ENCODE measurements around the gene SLX9.

SLX9 gene

GRCh38 chr21:44917446-44918106 is 22.3 kb upstream of the SLX9 start:
- no peaks in the 10 kb centered on the region for H3K9me3 ChIP-seq (ENCODE audit: control insufficient read depth, insufficient read depth, low read length)
- no peaks in the 10 kb centered on the region for H3K27me3 ChIP-seq (ENCODE audit: control insufficient read depth, insufficient read depth, low read length)
- peaks cover 2% of the 10 kb centered on the region for H3K4me1 ChIP-seq (ENCODE audit: control insufficient read depth, insufficient read depth, low read length)
- WGBS (ENCODE audit: insufficient coverage, insufficient read length): no CpG with 5 or more reads among the region's 15 CpGs
- DNase-seq (ENCODE audit: low read depth, low spot score): no peak
- no peak overlapping the region for H3K27ac ChIP-seq (ENCODE audit: low read length)
- H3K36me3 ChIP-seq (ENCODE audit: control insufficient read depth, insufficient read depth, low read length): no peaks in the 10 kb centered on the region
- H3K4me3 ChIP-seq (ENCODE audit: low read length): no peak overlapping the region

- DNase-seq (ENCODE audit: low read depth, low spot score): no peak
- no peak overlapping the region for H3K27ac ChIP-seq (ENCODE audit: low read length)
- peaks cover 2% of the 10 kb centered on the region for H3K4me1 ChIP-seq (ENCODE audit: control insufficient read depth, insufficient read depth, low read length)
- no CpG with 5 or more reads among the region's 12 CpGs for WGBS (ENCODE audit: insufficient coverage, insufficient read length)
- no peaks in the 10 kb centered on the region for H3K36me3 ChIP-seq (ENCODE audit: control insufficient read depth, insufficient read depth, low read length)
- no peaks in the 10 kb centered on the region for H3K9me3 ChIP-seq (ENCODE audit: control insufficient read depth, insufficient read depth, low read length)
- no peaks in the 10 kb centered on the region for H3K27me3 ChIP-seq (ENCODE audit: control insufficient read depth, insufficient read depth, low read length)
- no peak overlapping the region for H3K4me3 ChIP-seq (ENCODE audit: low read length)
These were observed 21.7 kb upstream of the SLX9 start for GRCh38 chr21:44918107-44918470.

DNA sequence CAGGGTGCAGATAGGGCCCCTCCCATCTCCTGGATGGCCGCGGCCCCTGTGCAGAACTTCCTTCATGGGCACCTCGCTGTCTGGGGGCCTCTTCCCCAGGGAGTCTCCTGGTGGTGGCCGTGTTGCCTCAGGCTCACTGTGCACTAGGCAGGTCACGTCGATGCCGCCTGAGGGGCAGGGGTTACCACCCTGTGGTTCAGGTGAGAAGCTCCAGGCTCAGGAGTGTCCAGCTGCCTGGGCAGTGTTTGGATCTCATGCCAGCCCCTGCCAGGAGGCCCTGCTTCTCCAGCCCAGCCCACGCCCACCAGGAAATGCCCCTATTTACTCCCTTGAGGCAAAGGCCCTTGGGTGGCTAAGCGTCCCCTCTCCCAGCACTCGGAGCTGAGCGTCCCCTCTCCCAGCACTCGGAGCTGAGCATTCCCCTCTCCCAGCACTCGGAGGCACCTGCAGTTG is 21.2 kb upstream of the SLX9 start:
- no CpG with 5 or more reads among the region's 13 CpGs for WGBS (ENCODE audit: insufficient coverage, insufficient read length)
- H3K9me3 ChIP-seq (ENCODE audit: control insufficient read depth, insufficient read depth, low read length): no peaks in the 10 kb centered on the region
- H3K27ac ChIP-seq (ENCODE audit: low read length): no peak overlapping the region
- H3K4me3 ChIP-seq (ENCODE audit: low read length): no peak overlapping the region
- H3K36me3 ChIP-seq (ENCODE audit: control insufficient read depth, insufficient read depth, low read length): no peaks in the 10 kb centered on the region
- H3K27me3 ChIP-seq (ENCODE audit: control insufficient read depth, insufficient read depth, low read length): no peaks in the 10 kb centered on the region
- peaks cover 2% of the 10 kb centered on the region for H3K4me1 ChIP-seq (ENCODE audit: control insufficient read depth, insufficient read depth, low read length)
- no peak for DNase-seq (ENCODE audit: low read depth, low spot score)

- no peaks in the 10 kb centered on the region for H3K27me3 ChIP-seq (ENCODE audit: control insufficient read depth, insufficient read depth, low read length)
- peaks cover 2% of the 10 kb centered on the region for H3K4me1 ChIP-seq (ENCODE audit: control insufficient read depth, insufficient read depth, low read length)
- H3K27ac ChIP-seq (ENCODE audit: low read length): no peak overlapping the region
- H3K4me3 ChIP-seq (ENCODE audit: low read length): no peak overlapping the region
- H3K36me3 ChIP-seq (ENCODE audit: control insufficient read depth, insufficient read depth, low read length): no peaks in the 10 kb centered on the region
- no CpG with 5 or more reads among the region's 26 CpGs for WGBS (ENCODE audit: insufficient coverage, insufficient read length)
- H3K9me3 ChIP-seq (ENCODE audit: control insufficient read depth, insufficient read depth, low read length): no peaks in the 10 kb centered on the region
- no peak for DNase-seq (ENCODE audit: low read depth, low spot score)
These were observed 20.5 kb upstream of the SLX9 start for GRCh38 chr21:44919111-44919912.

DNA sequence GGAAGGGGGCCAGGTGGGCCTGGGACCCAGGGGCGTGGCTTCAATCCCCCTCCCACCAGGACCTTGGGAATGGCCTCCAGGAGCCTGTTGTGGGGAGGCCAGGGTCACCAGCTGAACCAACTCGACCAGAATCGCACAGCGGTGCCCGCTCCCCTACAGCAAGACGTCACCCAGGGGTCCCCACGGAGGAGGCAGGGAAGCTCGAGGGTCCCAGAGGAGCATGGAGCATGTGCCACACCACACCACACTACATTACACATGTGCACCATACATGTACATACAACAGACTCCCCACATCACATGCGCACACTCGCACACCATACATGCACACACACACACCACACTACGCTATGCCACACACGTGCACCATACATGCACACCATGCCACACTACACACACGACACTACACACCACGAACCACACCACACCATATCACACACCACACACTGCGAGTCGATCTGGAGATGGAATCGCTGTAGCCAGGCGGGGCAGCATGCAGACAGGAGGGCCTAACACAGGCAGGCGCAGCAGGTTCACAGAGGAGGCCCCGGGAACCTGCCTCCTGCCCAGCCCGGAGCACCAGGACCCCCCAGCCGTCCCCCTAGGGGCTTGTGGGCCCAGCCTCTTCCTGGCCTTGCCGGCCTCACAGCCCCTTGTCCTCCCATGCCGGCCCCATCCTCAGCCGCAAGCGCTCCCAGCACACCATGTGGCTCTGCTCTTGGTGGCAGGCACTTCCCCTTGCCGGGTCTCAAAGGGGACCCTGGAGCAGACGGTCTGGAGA is 19.7 kb upstream of the SLX9 start:
- DNase-seq (ENCODE audit: low read depth, low spot score): no peak
- Histone ChIP-seq H3K4me3 (ENCODE audit: low read length) (no peak overlapping the region), H3K9me3 (ENCODE audit: control insufficient read depth, insufficient read depth, low read length) (no peaks in the 10 kb centered on the region), H3K27me3 (ENCODE audit: control insufficient read depth, insufficient read depth, low read length) (no peaks in the 10 kb centered on the region), H3K4me1 (ENCODE audit: control insufficient read depth, insufficient read depth, low read length) (peaks cover 2% of the 10 kb centered on the region), H3K27ac (ENCODE audit: low read length) (no peak overlapping the region), H3K36me3 (ENCODE audit: control insufficient read depth, insufficient read depth, low read length) (no peaks in the 10 kb centered on the region)
- WGBS (ENCODE audit: insufficient coverage, insufficient read length): 100% methylated on average over 4 of the region's 28 CpGs

GRCh38 chr21:44920694-44921604 is 18.9 kb upstream of the SLX9 start, which contains the start of gene ITGB2:
Gene ITGB2, minus strand, starts transcription at chr21:44920899. Its CDS starts 10,117 bp downstream, at chr21:44910782.
- Histone ChIP-seq H3K9me3 (ENCODE audit: control insufficient read depth, insufficient read depth, low read length) (no peaks in the 10 kb centered on the region), H3K4me3 (ENCODE audit: low read length) (no peak within 1 kb of the TSS), H3K27me3 (ENCODE audit: control insufficient read depth, insufficient read depth, low read length) (no peaks in the 10 kb centered on the region), H3K27ac (ENCODE audit: low read length) (no peak within 1 kb of the TSS), H3K36me3 (ENCODE audit: control insufficient read depth, insufficient read depth, low read length) (no peaks in the 10 kb centered on the region), H3K4me1 (ENCODE audit: control insufficient read depth, insufficient read depth, low read length) (peaks cover 2% of the 10 kb centered on the region)
- WGBS (ENCODE audit: insufficient coverage, insufficient read length): no CpG with 5 or more reads among the region's 29 CpGs
- DNase-seq (ENCODE audit: low read depth, low spot score): no peak

DNA sequence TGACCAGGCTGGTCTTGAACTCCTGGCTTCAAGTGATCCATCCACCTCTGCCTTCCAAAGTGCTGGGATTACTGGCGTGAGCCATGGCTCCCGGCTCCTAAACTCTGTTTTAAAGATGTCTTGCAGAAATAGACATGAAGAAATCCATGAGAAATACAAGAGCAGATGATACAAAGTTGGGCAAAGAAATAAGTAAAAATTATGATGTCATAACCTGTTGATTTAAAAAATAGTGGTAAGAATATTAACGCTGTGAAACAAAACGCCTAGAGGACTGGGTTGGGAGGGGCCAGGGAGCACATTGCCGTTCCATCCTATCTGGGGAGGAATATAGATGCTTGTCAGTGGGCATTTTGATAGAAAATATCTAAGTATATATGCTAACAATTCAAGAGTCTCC is 17.9 kb upstream of the SLX9 start:
- WGBS (ENCODE audit: insufficient coverage, insufficient read length): no CpG with 5 or more reads among the region's 5 CpGs
- Histone ChIP-seq H3K36me3 (ENCODE audit: control insufficient read depth, insufficient read depth, low read length) (no peaks in the 10 kb centered on the region), H3K27me3 (ENCODE audit: control insufficient read depth, insufficient read depth, low read length) (no peaks in the 10 kb centered on the region), H3K27ac (ENCODE audit: low read length) (no peak overlapping the region), H3K4me3 (ENCODE audit: low read length) (no peak overlapping the region), H3K4me1 (ENCODE audit: control insufficient read depth, insufficient read depth, low read length) (peaks cover 4% of the 10 kb centered on the region), H3K9me3 (ENCODE audit: control insufficient read depth, insufficient read depth, low read length) (no peaks in the 10 kb centered on the region)
- no peak for DNase-seq (ENCODE audit: low read depth, low spot score)

DNA sequence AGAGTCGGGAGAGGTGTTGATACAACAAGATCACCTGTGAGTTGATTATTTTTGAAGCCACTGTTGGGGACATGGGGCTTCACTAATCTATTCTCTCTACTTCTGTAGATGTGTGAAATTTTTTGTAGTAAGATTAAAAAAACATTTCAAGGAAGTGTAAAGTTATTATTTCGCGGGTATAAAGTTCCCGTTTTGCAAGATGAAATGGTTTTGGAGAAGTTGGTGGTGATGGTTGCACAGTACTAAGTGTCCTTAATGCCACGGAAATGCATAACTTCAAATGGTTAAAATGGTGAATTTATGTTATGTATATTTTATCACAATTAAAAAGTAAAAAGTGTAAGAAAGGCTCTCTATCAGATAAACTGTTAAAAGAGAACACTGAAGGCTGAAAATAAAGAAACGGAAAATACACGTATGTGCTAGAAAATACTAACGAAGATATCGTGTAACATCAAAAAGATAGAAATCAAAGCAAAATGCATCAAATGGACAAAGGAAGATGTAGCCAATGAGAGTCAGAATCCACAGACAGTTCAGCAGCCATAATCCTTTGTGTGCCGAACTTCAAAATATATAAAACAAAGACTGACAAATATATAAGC is 16.2 kb upstream of the SLX9 start:
- WGBS (ENCODE audit: insufficient coverage, insufficient read length): 100% methylated on average over 3 of the region's 10 CpGs
- H3K27me3 ChIP-seq (ENCODE audit: control insufficient read depth, insufficient read depth, low read length): no peaks in the 10 kb centered on the region
- no peak for DNase-seq (ENCODE audit: low read depth, low spot score)

DNA sequence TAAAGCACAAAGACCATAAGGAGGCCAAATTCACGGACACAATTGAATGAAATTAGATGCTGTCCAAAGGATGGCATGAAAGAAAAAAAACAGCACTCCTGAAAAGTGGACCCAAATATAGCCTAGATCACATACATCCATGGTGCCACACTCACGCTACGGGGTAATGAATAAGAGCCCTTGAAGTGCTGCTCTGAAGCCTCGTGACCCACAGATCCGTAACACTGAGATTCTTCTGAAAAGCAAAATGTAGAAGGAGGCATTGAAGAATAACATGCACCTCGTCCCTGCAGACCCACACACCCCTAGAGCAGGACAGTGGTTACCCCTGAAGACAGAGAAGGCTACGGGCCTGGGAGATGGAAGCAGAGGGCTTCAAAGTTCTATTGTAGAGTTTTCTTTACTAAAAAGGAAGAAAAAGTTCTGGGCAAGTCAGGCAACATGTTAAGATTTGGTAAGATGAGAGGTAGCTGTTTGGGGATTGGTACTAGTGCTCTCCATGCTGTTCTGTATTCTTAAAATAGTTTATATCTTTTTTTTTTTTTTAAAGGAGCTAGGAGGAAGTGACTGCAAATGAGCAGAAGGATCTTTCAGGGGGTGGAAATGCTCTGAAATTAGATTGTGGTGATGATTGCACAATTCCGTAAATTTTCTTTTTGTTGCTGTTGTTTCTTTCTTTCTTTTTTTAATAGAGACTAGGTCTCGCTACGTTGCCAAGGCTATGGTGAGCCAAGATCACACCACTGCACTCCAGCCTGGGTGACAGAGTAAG is 15.0 kb upstream of the SLX9 start:
- DNase-seq (ENCODE audit: low read depth, low spot score): no peak
- H3K9me3 ChIP-seq (ENCODE audit: control insufficient read depth, insufficient read depth, low read length): no peaks in the 10 kb centered on the region
- peaks cover 8% of the 10 kb centered on the region for H3K4me1 ChIP-seq (ENCODE audit: control insufficient read depth, insufficient read depth, low read length)
- no peaks in the 10 kb centered on the region for H3K36me3 ChIP-seq (ENCODE audit: control insufficient read depth, insufficient read depth, low read length)
- no peaks in the 10 kb centered on the region for H3K27me3 ChIP-seq (ENCODE audit: control insufficient read depth, insufficient read depth, low read length)
- no CpG with 5 or more reads among the region's 10 CpGs for WGBS (ENCODE audit: insufficient coverage, insufficient read length)
- no peak overlapping the region for H3K4me3 ChIP-seq (ENCODE audit: low read length)
- no peak overlapping the region for H3K27ac ChIP-seq (ENCODE audit: low read length)

More for the DNA sequence above, 16.2 kb upstream of the SLX9 start:
- Histone ChIP-seq H3K9me3 (ENCODE audit: control insufficient read depth, insufficient read depth, low read length) (no peaks in the 10 kb centered on the region), H3K4me3 (ENCODE audit: low read length) (no peak overlapping the region), H3K27ac (ENCODE audit: low read length) (no peak overlapping the region), H3K4me1 (ENCODE audit: control insufficient read depth, insufficient read depth, low read length) (peaks cover 8% of the 10 kb centered on the region), H3K36me3 (ENCODE audit: control insufficient read depth, insufficient read depth, low read length) (no peaks in the 10 kb centered on the region)
